HUES6 (cell line): ENCODE measurements around the gene SHF.
A peak's percentile ranks its signal among the peaks of the same experiment; 100 is the strongest.

Source experiments
- H3K27ac ChIP-seq: 2 replicates; pipeline ENCODE4 v1.7.0; 2013; ENCODE audit warnings: low read depth, mild to moderate bottlenecking, low read length, inconsistent platforms
- H3K27me3 ChIP-seq: 2 replicates; pipeline ENCODE4 v1.6.1; 2013; ENCODE audit warnings: low read length; ENCODE audit not compliant: control insufficient read depth, insufficient read depth
- H3K36me3 ChIP-seq: 2 replicates; pipeline ENCODE4 v1.6.1; 2013; ENCODE audit warnings: low read length; ENCODE audit not compliant: control insufficient read depth, insufficient read depth
- H3K4me1 ChIP-seq: 2 replicates; pipeline ENCODE4 v1.6.1; 2013; ENCODE audit warnings: low read length; ENCODE audit not compliant: control insufficient read depth, insufficient read depth
- H3K4me3 ChIP-seq: 2 replicates; pipeline ENCODE4 v1.5.1; 2013; ENCODE audit warnings: low read depth, low read length
- H3K9ac ChIP-seq: one replicate; pipeline ENCODE4 v1.6.1; 2013; ENCODE audit warnings: mild to moderate bottlenecking, low read length
- H3K9me3 ChIP-seq: 2 replicates; pipeline ENCODE4 v1.6.1; 2013; ENCODE audit warnings: low read depth, low read length; ENCODE audit not compliant: control insufficient read depth, insufficient read depth

The SHF gene

DNA sequence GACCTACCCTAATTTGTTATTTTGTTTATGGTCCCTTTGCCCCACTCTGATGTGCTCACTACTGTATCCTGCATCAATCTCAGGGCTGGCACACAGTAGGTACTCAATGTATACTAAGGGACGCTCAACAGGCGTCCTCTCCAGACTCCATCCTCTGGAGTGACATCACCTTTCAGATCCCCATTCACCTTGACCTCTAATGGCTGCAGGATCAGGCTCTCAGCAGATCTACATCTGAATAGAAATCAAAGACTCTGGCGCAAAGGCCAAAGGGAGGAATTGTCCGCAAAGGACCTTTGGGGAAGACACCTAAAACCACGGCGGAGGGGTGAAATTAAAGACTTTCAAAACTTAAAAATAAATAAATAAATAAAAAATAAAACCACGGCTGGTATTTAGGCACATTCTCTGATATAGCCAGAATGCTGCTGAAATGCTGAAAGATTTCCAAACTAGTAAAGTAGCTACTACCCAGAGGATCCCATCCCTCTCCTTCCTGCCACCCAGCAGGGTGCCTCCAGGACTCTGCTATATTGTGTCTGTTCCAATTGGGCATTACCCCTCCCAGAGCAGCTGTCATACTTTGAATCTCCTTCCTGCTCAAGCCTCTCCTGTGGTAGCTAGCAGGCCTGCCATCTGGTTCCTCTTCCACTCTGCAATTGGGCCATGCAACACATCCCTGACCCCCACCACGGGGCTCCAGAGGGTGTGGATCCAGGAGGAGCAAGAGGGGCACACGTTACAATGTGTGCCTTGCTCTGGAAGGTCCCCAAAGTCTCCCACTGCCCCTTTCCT lies 6.1 kb downstream of the SHF start:
- H3K9me3 ChIP-seq, result no peaks in the 10 kb centered on the region
- peaks cover 7% of the 10 kb centered on the region; the same call in 1 of the 2 replicates for H3K36me3 ChIP-seq
- no peaks in the 10 kb centered on the region for H3K27me3 ChIP-seq
- H3K4me3 ChIP-seq, result no peak overlapping the region
- H3K4me1 ChIP-seq, result peaks cover 57% of the 10 kb centered on the region
- H3K9ac ChIP-seq, result no peak overlapping the region
- no peak overlapping the region for H3K27ac ChIP-seq

DNA sequence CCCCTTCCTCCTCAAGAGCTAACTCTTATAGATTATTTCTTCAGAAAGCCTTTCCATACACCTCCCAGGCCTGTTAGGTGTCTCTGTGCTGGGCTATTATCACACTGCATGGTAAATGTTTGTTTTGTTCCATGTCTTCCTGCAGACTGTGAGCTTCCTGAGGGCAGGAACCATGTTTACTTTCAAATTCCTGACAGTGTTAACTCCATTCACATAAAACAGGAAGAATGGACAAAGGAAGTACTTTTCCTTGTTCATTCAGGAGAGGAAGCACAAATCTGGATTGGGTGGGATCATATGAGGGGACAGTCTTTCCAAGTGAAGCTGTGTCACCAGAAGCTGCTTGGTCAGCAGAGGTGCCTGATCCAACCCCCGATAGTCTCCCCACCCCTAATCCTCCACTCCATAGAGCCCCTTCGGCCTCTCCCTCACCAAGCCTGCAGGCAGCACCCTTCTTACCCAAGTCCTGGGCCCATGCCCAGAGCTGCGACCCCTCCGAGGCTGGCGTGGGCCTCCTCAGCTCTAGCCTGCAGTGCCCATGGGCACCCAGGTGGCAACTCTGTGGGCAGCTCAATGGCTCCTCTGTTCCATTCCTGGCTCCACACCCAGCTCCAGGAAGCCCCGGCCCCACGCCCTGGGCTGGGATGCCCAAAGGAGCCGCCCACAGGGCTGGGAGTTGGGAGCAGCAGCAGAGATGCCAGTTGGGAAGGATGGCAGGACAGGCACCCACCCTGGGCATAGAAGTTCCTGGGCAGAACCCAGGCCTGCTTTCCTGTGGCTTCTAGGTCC lies 6.9 kb downstream of the SHF start:
- Histone ChIP-seq H3K27ac (no peak overlapping the region), H3K36me3 (peaks cover 13% of the 10 kb centered on the region; the same call in 1 of the 2 replicates), H3K9ac (no peak overlapping the region), H3K9me3 (no peaks in the 10 kb centered on the region), H3K4me3 (no peak overlapping the region), H3K27me3 (no peaks in the 10 kb centered on the region), H3K4me1 (peaks cover 48% of the 10 kb centered on the region)

DNA sequence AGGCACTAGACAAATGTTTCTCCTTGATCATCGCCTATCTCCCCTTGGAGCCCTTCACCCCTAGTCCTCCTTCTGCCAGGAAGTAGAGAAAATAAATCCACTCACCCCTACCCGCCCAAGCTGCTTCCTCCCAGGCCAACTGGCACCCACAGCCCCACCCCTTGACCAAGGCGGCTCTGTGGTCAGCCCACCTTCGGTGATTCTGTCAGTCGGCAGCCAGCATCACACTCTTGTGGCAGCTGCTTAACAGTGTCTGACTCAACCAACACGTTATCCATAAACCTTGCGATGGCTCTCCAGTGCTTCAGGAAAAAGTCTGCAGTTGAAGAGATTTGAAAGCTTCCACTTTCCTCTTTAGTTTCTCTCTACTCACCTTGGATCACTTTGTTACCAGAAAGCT lies 7.6 kb downstream of the SHF start:
- Histone ChIP-seq H3K4me1 (peaks cover 45% of the 10 kb centered on the region), H3K4me3 (no peak overlapping the region), H3K9me3 (no peaks in the 10 kb centered on the region), H3K27ac (no peak overlapping the region), H3K27me3 (no peaks in the 10 kb centered on the region), H3K9ac (no peak overlapping the region), H3K36me3 (peaks cover 16% of the 10 kb centered on the region; the same call in 1 of the 2 replicates)

DNA sequence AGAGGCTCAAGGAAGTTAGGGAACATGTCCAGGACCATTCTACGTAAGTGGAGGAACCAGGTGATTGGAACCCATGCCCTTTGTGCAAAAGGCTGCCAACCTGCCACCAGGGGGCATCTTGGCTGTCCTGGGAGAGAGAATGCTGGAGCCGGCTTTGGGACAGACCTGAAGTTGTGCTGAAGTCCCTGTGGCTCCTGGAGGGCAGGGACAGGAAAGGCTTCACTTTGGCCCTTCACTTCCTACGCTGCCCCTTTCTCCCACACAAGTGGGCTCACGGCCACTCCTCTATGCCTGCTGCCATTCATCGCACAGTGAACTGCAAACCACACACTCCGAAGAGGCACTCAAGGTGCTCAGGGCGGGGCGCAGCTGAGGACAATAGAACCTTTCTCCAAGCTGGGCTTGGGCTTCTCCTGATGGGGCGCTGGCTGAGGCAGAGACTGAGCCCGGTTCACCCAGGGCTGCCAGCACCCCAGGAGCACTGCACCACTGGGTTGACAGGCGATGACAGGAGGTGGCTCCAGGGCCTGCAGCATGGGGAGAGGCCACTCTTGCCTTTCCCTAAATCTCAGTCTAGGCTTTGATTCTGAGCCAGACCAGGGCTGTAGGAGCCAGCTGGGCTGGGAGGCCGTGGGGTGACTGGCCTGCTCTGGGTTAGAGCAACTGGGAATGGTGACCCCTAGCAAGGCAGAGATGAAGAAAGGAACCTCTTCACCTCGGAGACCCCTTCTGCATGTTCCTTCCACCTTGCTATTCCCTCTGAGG lies 8.4 kb downstream of the SHF start:
- Histone ChIP-seq H3K27ac (no peak overlapping the region), H3K4me3 (no peak overlapping the region), H3K9ac (no peak overlapping the region), H3K36me3 (peaks cover 23% of the 10 kb centered on the region), H3K27me3 (no peaks in the 10 kb centered on the region), H3K9me3 (no peaks in the 10 kb centered on the region), H3K4me1 (peaks cover 39% of the 10 kb centered on the region)

DNA sequence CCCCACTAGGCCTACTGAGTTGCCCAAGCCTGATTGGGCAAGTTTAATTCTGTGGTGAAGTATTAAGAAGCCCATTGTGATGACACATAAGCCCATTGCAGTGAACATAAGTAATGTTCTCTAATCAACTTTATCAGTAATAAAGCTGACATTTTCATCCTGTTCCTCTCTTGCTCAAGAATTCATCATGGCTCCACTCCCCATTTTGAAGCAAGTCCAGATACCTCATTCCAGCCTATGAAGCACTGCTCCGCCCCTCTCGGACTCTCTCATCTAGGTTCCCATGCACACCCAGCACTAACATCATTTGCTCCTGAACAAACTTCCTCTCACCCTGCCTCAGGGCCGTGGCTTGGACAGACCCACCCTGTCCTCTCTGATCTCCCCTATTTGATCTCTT lies 10.5 kb downstream of the SHF start:
- Histone ChIP-seq H3K9me3 (no peaks in the 10 kb centered on the region), H3K4me1 (peaks cover 22% of the 10 kb centered on the region), H3K27me3 (no peaks in the 10 kb centered on the region), H3K27ac (no peak overlapping the region), H3K4me3 (no peak overlapping the region), H3K36me3 (peaks cover 28% of the 10 kb centered on the region), H3K9ac (no peak overlapping the region)

DNA sequence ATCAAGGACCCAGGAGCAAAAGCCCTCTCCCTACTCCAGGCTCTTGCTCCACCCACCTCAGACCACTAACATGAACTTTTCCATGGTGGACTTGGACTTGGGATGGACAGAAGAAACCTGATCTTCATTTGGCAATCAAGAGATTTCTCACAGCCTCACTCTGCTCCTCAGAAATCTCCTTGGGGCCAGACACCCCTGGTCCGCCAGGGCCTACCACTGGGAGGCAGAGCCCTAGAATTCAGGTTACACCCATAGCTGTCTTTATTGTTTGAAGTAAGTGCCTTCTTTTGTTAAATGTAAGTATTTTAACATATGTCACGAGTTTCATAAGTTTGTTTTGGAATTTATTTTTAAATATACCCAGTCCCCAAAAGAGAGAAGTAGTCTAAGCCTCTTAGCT lies 13.2 kb downstream of the SHF start:
- no peak overlapping the region for H3K4me3 ChIP-seq
- no peak overlapping the region for H3K27ac ChIP-seq
- no peaks in the 10 kb centered on the region for H3K27me3 ChIP-seq
- peaks cover 36% of the 10 kb centered on the region for H3K36me3 ChIP-seq
- H3K9me3 ChIP-seq, result no peaks in the 10 kb centered on the region
- no peak overlapping the region for H3K9ac ChIP-seq
- H3K4me1 ChIP-seq, result peaks cover 8% of the 10 kb centered on the region

DNA sequence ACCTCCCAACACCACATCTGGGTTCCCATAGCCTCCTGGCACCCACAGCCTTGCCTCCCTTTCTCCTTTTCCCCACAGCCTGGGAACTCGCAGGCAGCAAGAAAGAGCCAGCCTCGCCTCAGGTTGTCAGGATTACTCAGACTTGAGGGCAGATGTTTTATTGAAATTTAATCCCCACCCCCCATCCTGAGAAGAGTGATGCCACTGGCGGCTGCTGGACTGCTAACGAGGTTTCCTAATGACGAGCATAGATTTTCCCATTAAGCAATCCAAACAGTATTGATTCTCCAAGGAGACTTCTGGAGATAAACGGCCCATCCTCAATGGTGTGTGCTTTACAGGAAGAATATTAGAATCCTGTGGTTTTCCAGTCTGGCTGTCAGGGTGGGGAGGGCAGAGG lies 13.7 kb downstream of the SHF start:
- H3K4me1 ChIP-seq, result peaks cover 11% of the 10 kb centered on the region
- no peak overlapping the region for H3K4me3 ChIP-seq
- no peak overlapping the region for H3K27ac ChIP-seq
- H3K27me3 ChIP-seq, result no peaks in the 10 kb centered on the region
- H3K9me3 ChIP-seq, result no peaks in the 10 kb centered on the region
- no peak overlapping the region for H3K9ac ChIP-seq
- H3K36me3 ChIP-seq, result peaks cover 36% of the 10 kb centered on the region

DNA sequence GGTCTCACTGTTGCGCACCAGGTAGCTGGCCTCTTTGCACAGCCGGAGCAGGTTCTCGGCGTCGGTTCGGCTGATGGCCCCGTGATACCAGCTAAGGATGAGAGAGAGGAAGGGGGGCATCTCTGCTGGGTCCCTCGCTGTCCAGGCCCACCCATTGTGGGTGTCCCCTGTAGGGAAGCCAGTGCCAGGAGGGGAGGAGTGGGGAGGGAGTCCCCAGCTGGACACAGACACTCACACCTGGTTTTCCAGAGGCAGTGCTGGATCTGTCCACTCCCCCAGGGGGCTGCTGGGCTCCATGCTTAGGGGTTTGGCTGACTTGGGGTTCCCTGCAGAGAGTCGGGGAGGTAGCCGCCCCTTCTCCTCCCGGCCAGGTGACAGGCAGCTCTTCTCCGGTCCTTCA lies 15.9 kb downstream of the SHF start:
- Histone ChIP-seq H3K36me3 (peaks cover 29% of the 10 kb centered on the region), H3K4me3 (no peak overlapping the region), H3K27ac (no peak overlapping the region), H3K4me1 (peaks cover 27% of the 10 kb centered on the region), H3K9me3 (no peaks in the 10 kb centered on the region), H3K9ac (no peak overlapping the region), H3K27me3 (no peaks in the 10 kb centered on the region)

DNA sequence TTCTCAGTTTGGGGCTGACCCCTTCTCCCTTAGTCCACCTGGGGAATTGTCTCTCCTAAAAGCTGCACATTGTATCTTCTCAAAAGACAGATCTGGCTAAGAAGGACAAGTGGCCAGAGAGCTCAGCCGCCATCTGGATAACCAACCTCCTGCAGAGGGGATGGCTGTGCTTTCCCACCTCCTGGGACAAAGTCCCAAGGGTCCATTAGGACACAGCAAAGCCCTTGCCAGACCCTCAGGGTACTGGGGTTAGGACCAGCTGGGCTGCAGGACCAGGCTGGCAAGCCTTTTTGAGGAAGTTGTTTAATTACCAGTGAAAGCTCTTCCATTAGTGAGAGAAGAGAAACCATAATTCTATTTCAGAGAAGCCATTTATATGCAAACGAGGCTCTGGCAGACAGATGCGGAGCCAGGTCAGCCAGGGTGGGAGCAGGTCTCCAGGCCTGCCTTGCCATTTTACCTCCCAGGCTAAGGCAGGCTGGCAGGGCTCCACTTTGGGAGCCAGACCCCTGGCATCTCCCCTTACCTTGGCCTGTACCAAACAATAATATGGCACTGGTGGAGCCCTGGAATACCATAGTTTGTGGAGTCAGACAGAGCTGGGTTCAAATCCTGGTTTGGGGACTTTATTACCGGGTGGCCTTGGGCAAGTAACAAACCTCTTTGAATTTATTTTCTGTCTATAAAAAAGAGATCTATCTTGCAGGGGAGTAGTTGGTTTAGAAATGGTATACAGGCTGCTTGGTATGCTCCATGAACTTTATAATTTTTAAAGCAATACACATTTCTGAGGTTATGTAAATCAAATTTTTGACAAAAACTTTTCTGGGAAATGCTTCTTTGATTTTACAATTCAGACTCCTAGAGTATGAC lies 17.9 kb downstream of the SHF start:
- no peak overlapping the region for H3K4me3 ChIP-seq
- H3K27me3 ChIP-seq, result no peaks in the 10 kb centered on the region
- H3K36me3 ChIP-seq, result peaks cover 18% of the 10 kb centered on the region
- H3K27ac ChIP-seq, result peak overlapping the region; percentile 5; the same call in 1 of the 2 replicates
- H3K9me3 ChIP-seq, result no peaks in the 10 kb centered on the region
- peaks cover 27% of the 10 kb centered on the region for H3K4me1 ChIP-seq
- no peak overlapping the region for H3K9ac ChIP-seq
